ENCODE data around the gene LRRC7. TPM values are rescaled to one million over a fixed set of nuclear protein-coding genes. Genes with fewer than 3 reads are reported as not detected.
A peak's percentile ranks its signal among the peaks of the same experiment; 100 is the strongest.

The LRRC7 gene
- total RNA-seq, 1 experiment from 2014 or later: not detected

GRCh38 chr1:69650779-69651178 lies 83.1 kb downstream of the LRRC7 start:
- Histone ChIP-seq H3K4me3 (ENCODE audit: low read depth, low read length, poor library complexity, severe bottlenecking) (no peak overlapping the region), H3K27me3 (replicated peaks; ENCODE audit: insufficient read depth, low read depth, low read length, poor library complexity) (no peaks in the 10 kb centered on the region), H3K9me3 (ENCODE audit: low read depth, low read length, poor library complexity, severe bottlenecking) (no peaks in the 10 kb centered on the region), H3K4me1 (ENCODE audit: insufficient read depth, low read length, poor library complexity, severe bottlenecking) (peaks cover 7% of the 10 kb centered on the region), H3K36me3 (ENCODE audit: insufficient read depth, low read length, poor library complexity, severe bottlenecking) (no peaks in the 10 kb centered on the region), H3K27ac (ENCODE audit: low read depth, low read length, poor library complexity, severe bottlenecking) (no peak overlapping the region)
- CTCF ChIA-PET: no interaction called here
- DNase-seq (ENCODE audit: low spot score): no peak
- no peak for TF ChIP-seq EZH2 (IDR thresholded peaks at IDR 0.05; ENCODE audit: borderline replicate concordance, low read depth, low read length, poor library complexity, severe bottlenecking)
- TF ChIP-seq, protein P1, sequence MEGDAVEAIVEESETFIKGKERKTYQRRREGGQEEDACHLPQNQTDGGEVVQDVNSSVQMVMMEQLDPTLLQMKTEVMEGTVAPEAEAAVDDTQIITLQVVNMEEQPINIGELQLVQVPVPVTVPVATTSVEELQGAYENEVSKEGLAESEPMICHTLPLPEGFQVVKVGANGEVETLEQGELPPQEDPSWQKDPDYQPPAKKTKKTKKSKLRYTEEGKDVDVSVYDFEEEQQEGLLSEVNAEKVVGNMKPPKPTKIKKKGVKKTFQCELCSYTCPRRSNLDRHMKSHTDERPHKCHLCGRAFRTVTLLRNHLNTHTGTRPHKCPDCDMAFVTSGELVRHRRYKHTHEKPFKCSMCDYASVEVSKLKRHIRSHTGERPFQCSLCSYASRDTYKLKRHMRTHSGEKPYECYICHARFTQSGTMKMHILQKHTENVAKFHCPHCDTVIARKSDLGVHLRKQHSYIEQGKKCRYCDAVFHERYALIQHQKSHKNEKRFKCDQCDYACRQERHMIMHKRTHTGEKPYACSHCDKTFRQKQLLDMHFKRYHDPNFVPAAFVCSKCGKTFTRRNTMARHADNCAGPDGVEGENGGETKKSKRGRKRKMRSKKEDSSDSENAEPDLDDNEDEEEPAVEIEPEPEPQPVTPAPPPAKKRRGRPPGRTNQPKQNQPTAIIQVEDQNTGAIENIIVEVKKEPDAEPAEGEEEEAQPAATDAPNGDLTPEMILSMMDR (conservative IDR thresholded peaks at IDR 0.05; ENCODE audit: low read depth, low read length): no peak
- POLR2A ChIA-PET (ENCODE audit: low non-redundant PET): no interaction called here
- BruUV-seq (replicated peaks): no TSS peak
- intact Hi-C loops (cut with micrococcal nuclease; ENCODE audit: unreplicated experiment): no loop called here

- Histone ChIP-seq H3K27ac (ENCODE audit: low read depth, low read length, poor library complexity, severe bottlenecking) (no peak overlapping the region), H3K4me3 (ENCODE audit: low read depth, low read length, poor library complexity, severe bottlenecking) (no peak overlapping the region), H3K36me3 (ENCODE audit: insufficient read depth, low read length, poor library complexity, severe bottlenecking) (no peaks in the 10 kb centered on the region), H3K9me3 (ENCODE audit: low read depth, low read length, poor library complexity, severe bottlenecking) (no peaks in the 10 kb centered on the region), H3K27me3 (replicated peaks; ENCODE audit: insufficient read depth, low read depth, low read length, poor library complexity) (no peaks in the 10 kb centered on the region), H3K4me1 (ENCODE audit: insufficient read depth, low read length, poor library complexity, severe bottlenecking) (peaks cover 7% of the 10 kb centered on the region)
- TF ChIP-seq, protein P1 (conservative IDR thresholded peaks at IDR 0.05; ENCODE audit: low read depth, low read length): no peak
- no peak for TF ChIP-seq EZH2 (IDR thresholded peaks at IDR 0.05; ENCODE audit: borderline replicate concordance, low read depth, low read length, poor library complexity, severe bottlenecking)
- ChIA-PET POLR2A (ENCODE audit: low non-redundant PET) (no interaction called here), CTCF (no interaction called here)
- BruUV-seq (replicated peaks): no TSS peak
- intact Hi-C loops (cut with micrococcal nuclease; ENCODE audit: unreplicated experiment): no loop called here
- DNase-seq (ENCODE audit: low spot score): no peak
Measured at GRCh38 chr1:69651656-69652055, 83.9 kb downstream of the LRRC7 start.

DNA sequence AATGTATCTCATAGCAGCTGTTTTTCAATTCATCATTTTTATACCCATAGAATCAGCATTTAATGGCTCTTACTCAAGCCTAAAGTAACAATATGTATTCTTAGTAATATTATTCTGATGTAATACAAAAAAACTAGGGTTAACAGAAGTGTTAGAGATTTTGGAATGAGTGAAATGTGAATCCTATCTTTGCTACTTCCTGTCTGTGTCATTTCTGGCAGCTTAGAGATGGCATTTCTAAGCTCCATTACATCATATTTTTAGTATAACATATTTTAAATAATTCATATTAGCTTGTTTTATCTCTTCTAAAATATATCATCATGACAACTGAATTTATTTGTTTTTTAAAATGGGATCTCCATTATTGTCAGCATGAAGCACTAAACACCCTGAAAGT lies 90.2 kb downstream of the LRRC7 start:
- TF ChIP-seq, protein P1 (conservative IDR thresholded peaks at IDR 0.05; ENCODE audit: low read depth, low read length): no peak
- TF ChIP-seq EZH2 (IDR thresholded peaks at IDR 0.05; ENCODE audit: borderline replicate concordance, low read depth, low read length, poor library complexity, severe bottlenecking): no peak
- BruUV-seq (replicated peaks): no TSS peak
- Histone ChIP-seq H3K9me3 (ENCODE audit: low read depth, low read length, poor library complexity, severe bottlenecking) (no peaks in the 10 kb centered on the region), H3K4me1 (ENCODE audit: insufficient read depth, low read length, poor library complexity, severe bottlenecking) (peaks cover 4% of the 10 kb centered on the region), H3K4me3 (ENCODE audit: low read depth, low read length, poor library complexity, severe bottlenecking) (no peak overlapping the region), H3K27me3 (replicated peaks; ENCODE audit: insufficient read depth, low read depth, low read length, poor library complexity) (no peaks in the 10 kb centered on the region), H3K27ac (ENCODE audit: low read depth, low read length, poor library complexity, severe bottlenecking) (no peak overlapping the region), H3K36me3 (ENCODE audit: insufficient read depth, low read length, poor library complexity, severe bottlenecking) (no peaks in the 10 kb centered on the region)
- DNase-seq (ENCODE audit: low spot score): peak; percentile 9
- intact Hi-C loops (cut with micrococcal nuclease; ENCODE audit: unreplicated experiment): no loop called here
- ChIA-PET CTCF (no interaction called here), POLR2A (ENCODE audit: low non-redundant PET) (no interaction called here)
